ENCODE results near the gene PIP4K2A.

The PIP4K2A gene

GRCh38 chr10:22494007-22494406, 220.4 kb downstream of the PIP4K2A start:
- Histone ChIP-seq H3K27ac (ENCODE audit: low read length) (no peak overlapping the region), H3K36me3 (ENCODE audit: control insufficient read depth, low read depth, low read length) (no peaks in the 10 kb centered on the region), H3K9me3 (ENCODE audit: control insufficient read depth, low read depth, low read length) (no peaks in the 10 kb centered on the region), H3K4me1 (ENCODE audit: control insufficient read depth, low read depth, low read length) (no peaks in the 10 kb centered on the region), H3K4me3 (ENCODE audit: low read length) (no peak overlapping the region), H3K27me3 (ENCODE audit: control insufficient read depth, insufficient read depth, low read length) (no peaks in the 10 kb centered on the region), H3K9ac (ENCODE audit: low read length) (no peak overlapping the region)

DNA sequence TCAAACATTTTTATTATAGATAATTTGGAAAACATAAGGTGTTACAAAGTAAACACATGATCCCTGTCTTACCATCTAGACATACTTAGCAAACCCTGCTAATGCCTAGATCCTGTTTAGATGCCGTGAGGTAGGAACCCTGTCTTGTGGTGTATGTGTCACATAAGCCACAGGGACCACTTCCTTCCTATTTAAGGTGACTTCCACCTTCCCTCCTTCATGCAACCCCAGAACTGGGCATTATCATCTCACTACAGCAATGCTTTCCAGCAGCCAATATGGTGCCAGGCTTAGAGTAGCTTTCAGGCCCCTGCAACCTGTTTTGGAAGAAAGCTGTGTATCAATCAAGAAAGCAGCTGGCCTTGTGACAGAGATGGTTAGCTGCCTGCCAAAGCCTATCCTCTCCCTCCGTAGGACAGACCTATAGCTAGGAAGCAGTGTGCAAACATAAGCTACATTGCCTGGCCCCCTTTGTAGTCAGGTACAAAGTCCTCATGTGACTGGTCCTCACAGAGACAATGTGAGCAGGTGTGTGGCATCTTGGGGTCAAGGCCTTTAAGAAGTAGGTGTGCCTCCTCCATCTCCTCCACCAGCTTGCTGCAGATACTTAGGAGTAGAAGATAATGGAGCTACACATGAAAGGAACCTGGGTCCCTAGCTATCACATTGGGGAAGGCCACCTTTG, 222.3 kb downstream of the PIP4K2A start:
- H3K4me1 ChIP-seq (ENCODE audit: control insufficient read depth, low read depth, low read length) = no peaks in the 10 kb centered on the region
- no peaks in the 10 kb centered on the region for H3K9me3 ChIP-seq (ENCODE audit: control insufficient read depth, low read depth, low read length)
- H3K36me3 ChIP-seq (ENCODE audit: control insufficient read depth, low read depth, low read length) = no peaks in the 10 kb centered on the region
- H3K4me3 ChIP-seq (ENCODE audit: low read length) = no peak overlapping the region
- H3K27me3 ChIP-seq (ENCODE audit: control insufficient read depth, insufficient read depth, low read length) = no peaks in the 10 kb centered on the region
- no peak overlapping the region for H3K9ac ChIP-seq (ENCODE audit: low read length)
- H3K27ac ChIP-seq (ENCODE audit: low read length) = no peak overlapping the region

- no peak overlapping the region for H3K27ac ChIP-seq (ENCODE audit: low read length)
- no peak overlapping the region for H3K9ac ChIP-seq (ENCODE audit: low read length)
- H3K4me1 ChIP-seq (ENCODE audit: control insufficient read depth, low read depth, low read length) = no peaks in the 10 kb centered on the region
- no peaks in the 10 kb centered on the region for H3K9me3 ChIP-seq (ENCODE audit: control insufficient read depth, low read depth, low read length)
- H3K36me3 ChIP-seq (ENCODE audit: control insufficient read depth, low read depth, low read length) = no peaks in the 10 kb centered on the region
- no peak overlapping the region for H3K4me3 ChIP-seq (ENCODE audit: low read length)
- H3K27me3 ChIP-seq (ENCODE audit: control insufficient read depth, insufficient read depth, low read length) = no peaks in the 10 kb centered on the region
Observed at GRCh38 chr10:22491480-22491879, 222.9 kb downstream of the PIP4K2A start.

DNA sequence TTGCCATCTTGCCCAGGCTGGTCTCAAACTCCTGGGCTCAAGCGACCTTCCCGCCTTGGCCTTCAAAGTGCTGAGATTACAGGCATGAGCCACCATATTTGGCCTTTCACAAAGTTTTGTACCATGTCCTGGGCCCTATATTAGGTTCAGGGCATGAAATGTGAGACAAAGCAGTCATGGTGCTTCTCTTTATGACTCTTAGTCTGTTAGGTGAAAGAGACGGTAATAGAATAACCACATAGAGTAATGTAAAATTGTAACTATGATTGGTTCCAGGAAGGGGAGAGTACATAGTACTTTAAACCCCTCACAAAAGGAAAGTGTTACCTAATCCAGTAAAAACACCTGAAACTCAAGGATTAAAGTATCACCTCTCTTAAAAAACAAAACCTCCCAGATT, 224.4 kb downstream of the PIP4K2A start:
- H3K27me3 ChIP-seq (ENCODE audit: control insufficient read depth, insufficient read depth, low read length) = no peaks in the 10 kb centered on the region
- H3K9me3 ChIP-seq (ENCODE audit: control insufficient read depth, low read depth, low read length) = no peaks in the 10 kb centered on the region
- no peak overlapping the region for H3K27ac ChIP-seq (ENCODE audit: low read length)
- no peak overlapping the region for H3K9ac ChIP-seq (ENCODE audit: low read length)
- no peaks in the 10 kb centered on the region for H3K4me1 ChIP-seq (ENCODE audit: control insufficient read depth, low read depth, low read length)
- H3K4me3 ChIP-seq (ENCODE audit: low read length) = no peak overlapping the region
- H3K36me3 ChIP-seq (ENCODE audit: control insufficient read depth, low read depth, low read length) = no peaks in the 10 kb centered on the region

DNA sequence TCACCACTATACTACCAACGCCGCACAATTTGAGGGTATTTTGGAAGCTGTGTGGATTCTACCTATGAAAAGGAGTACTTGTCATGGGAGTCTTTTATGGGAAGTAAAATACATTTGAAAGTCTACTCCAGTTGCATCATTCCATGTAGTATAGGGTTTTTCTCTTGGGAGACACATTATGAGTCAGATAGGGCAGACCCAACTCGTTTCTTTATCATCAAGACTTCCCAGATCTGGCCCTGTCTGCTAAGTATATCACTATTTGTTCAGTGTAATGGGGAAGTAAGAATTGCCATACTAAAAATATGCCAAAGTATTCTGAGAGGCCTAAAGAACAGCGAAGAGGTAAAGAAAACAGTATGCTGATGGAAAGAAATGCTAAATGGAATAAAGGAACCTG, 224.9 kb downstream of the PIP4K2A start:
- Histone ChIP-seq H3K4me1 (ENCODE audit: control insufficient read depth, low read depth, low read length) (no peaks in the 10 kb centered on the region), H3K27ac (ENCODE audit: low read length) (no peak overlapping the region), H3K9ac (ENCODE audit: low read length) (no peak overlapping the region), H3K27me3 (ENCODE audit: control insufficient read depth, insufficient read depth, low read length) (no peaks in the 10 kb centered on the region), H3K36me3 (ENCODE audit: control insufficient read depth, low read depth, low read length) (no peaks in the 10 kb centered on the region), H3K9me3 (ENCODE audit: control insufficient read depth, low read depth, low read length) (no peaks in the 10 kb centered on the region), H3K4me3 (ENCODE audit: low read length) (no peak overlapping the region)

- no peak overlapping the region for H3K9ac ChIP-seq (ENCODE audit: low read length)
- H3K4me3 ChIP-seq (ENCODE audit: low read length) = no peak overlapping the region
- H3K36me3 ChIP-seq (ENCODE audit: control insufficient read depth, low read depth, low read length) = no peaks in the 10 kb centered on the region
- peaks cover 5% of the 10 kb centered on the region for H3K4me1 ChIP-seq (ENCODE audit: control insufficient read depth, low read depth, low read length)
- H3K27ac ChIP-seq (ENCODE audit: low read length) = no peak overlapping the region
- H3K27me3 ChIP-seq (ENCODE audit: control insufficient read depth, insufficient read depth, low read length) = peaks cover 4% of the 10 kb centered on the region
- no peaks in the 10 kb centered on the region for H3K9me3 ChIP-seq (ENCODE audit: control insufficient read depth, low read depth, low read length)
Observed at GRCh38 chr10:22486431-22486830, 227.9 kb downstream of the PIP4K2A start.
